ENCODE data around the gene CKB.
"Not testable (repeated sequence)": the region's sequence is repeated elsewhere in the genome, so short reads cannot be mapped to it uniquely, and the experiment has no call there.

The CKB gene

GRCh38 chr14:103516426-103517173 is 6.0 kb downstream of the CKB start:
- no peaks in the 10 kb centered on the region for H3K79me2 ChIP-seq (ENCODE audit: control insufficient read depth, insufficient read depth, low read length, unreplicated experiment)
- H3K4me3 ChIP-seq (ENCODE audit: low read depth, low read length), result no peak overlapping the region
- H3K4me1 ChIP-seq (ENCODE audit: control insufficient read depth, insufficient read depth, low read length, unreplicated experiment), result peaks cover 20% of the 10 kb centered on the region
- H3K27me3 ChIP-seq (ENCODE audit: insufficient read depth, low read length), result peaks cover 3% of the 10 kb centered on the region; the same call in 1 of the 2 replicates
- H3K27ac ChIP-seq (ENCODE audit: low read depth, low read length), result no peak overlapping the region
- no peaks in the 10 kb centered on the region for H3K36me3 ChIP-seq (ENCODE audit: insufficient read depth, low read length)
- no peak overlapping the region for H2AFZ ChIP-seq (ENCODE audit: low read length, unreplicated experiment)

GRCh38 chr14:103514596-103515421 is 7.8 kb downstream of the CKB start:
- peaks cover 12% of the 10 kb centered on the region for H3K4me1 ChIP-seq (ENCODE audit: control insufficient read depth, insufficient read depth, low read length, unreplicated experiment)
- no peaks in the 10 kb centered on the region for H3K79me2 ChIP-seq (ENCODE audit: control insufficient read depth, insufficient read depth, low read length, unreplicated experiment)
- no peak overlapping the region for H3K4me3 ChIP-seq (ENCODE audit: low read depth, low read length)
- H3K27ac ChIP-seq (ENCODE audit: low read depth, low read length), result no peak overlapping the region
- H3K36me3 ChIP-seq (ENCODE audit: insufficient read depth, low read length), result no peaks in the 10 kb centered on the region
- H2AFZ ChIP-seq (ENCODE audit: low read length, unreplicated experiment), result no peak overlapping the region
- H3K27me3 ChIP-seq (ENCODE audit: insufficient read depth, low read length), result no peaks in the 10 kb centered on the region

GRCh38 chr14:103512701-103513611 is 9.7 kb downstream of the CKB start:
- no peaks in the 10 kb centered on the region for H3K27me3 ChIP-seq (ENCODE audit: insufficient read depth, low read length)
- no peaks in the 10 kb centered on the region for H3K4me1 ChIP-seq (ENCODE audit: control insufficient read depth, insufficient read depth, low read length, unreplicated experiment)
- H3K27ac ChIP-seq (ENCODE audit: low read depth, low read length), result no peak overlapping the region
- H3K4me3 ChIP-seq (ENCODE audit: low read depth, low read length), result no peak overlapping the region
- H2AFZ ChIP-seq (ENCODE audit: low read length, unreplicated experiment), result no peak overlapping the region
- H3K36me3 ChIP-seq (ENCODE audit: insufficient read depth, low read length), result no peaks in the 10 kb centered on the region
- no peaks in the 10 kb centered on the region for H3K79me2 ChIP-seq (ENCODE audit: control insufficient read depth, insufficient read depth, low read length, unreplicated experiment)

- not testable (repeated sequence) for H3K36me3 ChIP-seq (ENCODE audit: insufficient read depth, low read length); H3K79me2 ChIP-seq (ENCODE audit: control insufficient read depth, insufficient read depth, low read length, unreplicated experiment); H3K4me1 ChIP-seq (ENCODE audit: control insufficient read depth, insufficient read depth, low read length, unreplicated experiment); H3K4me3 ChIP-seq (ENCODE audit: low read depth, low read length); H2AFZ ChIP-seq (ENCODE audit: low read length, unreplicated experiment); H3K27ac ChIP-seq (ENCODE audit: low read depth, low read length); H3K27me3 ChIP-seq (ENCODE audit: insufficient read depth, low read length)
These were observed 10.4 kb downstream of the CKB start for GRCh38 chr14:103512180-103512579.

GRCh38 chr14:103510724-103511693 is 11.6 kb downstream of the CKB start:
- Histone ChIP-seq H2AFZ (ENCODE audit: low read length, unreplicated experiment) (no peak overlapping the region), H3K4me1 (ENCODE audit: control insufficient read depth, insufficient read depth, low read length, unreplicated experiment) (no peaks in the 10 kb centered on the region), H3K36me3 (ENCODE audit: insufficient read depth, low read length) (peaks cover 3% of the 10 kb centered on the region; the same call in 1 of the 2 replicates), H3K79me2 (ENCODE audit: control insufficient read depth, insufficient read depth, low read length, unreplicated experiment) (no peaks in the 10 kb centered on the region), H3K27ac (ENCODE audit: low read depth, low read length) (no peak overlapping the region), H3K4me3 (ENCODE audit: low read depth, low read length) (no peak overlapping the region), H3K27me3 (ENCODE audit: insufficient read depth, low read length) (no peaks in the 10 kb centered on the region)

- H3K79me2 ChIP-seq (ENCODE audit: control insufficient read depth, insufficient read depth, low read length, unreplicated experiment), result no peaks in the 10 kb centered on the region
- no peak overlapping the region for H3K4me3 ChIP-seq (ENCODE audit: low read depth, low read length)
- no peak overlapping the region for H2AFZ ChIP-seq (ENCODE audit: low read length, unreplicated experiment)
- no peak overlapping the region for H3K27ac ChIP-seq (ENCODE audit: low read depth, low read length)
- H3K27me3 ChIP-seq (ENCODE audit: insufficient read depth, low read length), result no peaks in the 10 kb centered on the region
- no peaks in the 10 kb centered on the region for H3K4me1 ChIP-seq (ENCODE audit: control insufficient read depth, insufficient read depth, low read length, unreplicated experiment)
- peaks cover 7% of the 10 kb centered on the region; the same call in 1 of the 2 replicates for H3K36me3 ChIP-seq (ENCODE audit: insufficient read depth, low read length)
These were observed 12.5 kb downstream of the CKB start for GRCh38 chr14:103509864-103510723.

GRCh38 chr14:103508521-103509329 is 13.9 kb downstream of the CKB start:
- Histone ChIP-seq H3K27ac (ENCODE audit: low read depth, low read length) (no peak overlapping the region), H3K4me3 (ENCODE audit: low read depth, low read length) (no peak overlapping the region), H2AFZ (ENCODE audit: low read length, unreplicated experiment) (no peak overlapping the region), H3K4me1 (ENCODE audit: control insufficient read depth, insufficient read depth, low read length, unreplicated experiment) (no peaks in the 10 kb centered on the region), H3K36me3 (ENCODE audit: insufficient read depth, low read length) (peaks cover 16% of the 10 kb centered on the region; the same call in 1 of the 2 replicates), H3K79me2 (ENCODE audit: control insufficient read depth, insufficient read depth, low read length, unreplicated experiment) (no peaks in the 10 kb centered on the region), H3K27me3 (ENCODE audit: insufficient read depth, low read length) (no peaks in the 10 kb centered on the region)

- peaks cover 25% of the 10 kb centered on the region; the same call in 1 of the 2 replicates for H3K36me3 ChIP-seq (ENCODE audit: insufficient read depth, low read length)
- H3K79me2 ChIP-seq (ENCODE audit: control insufficient read depth, insufficient read depth, low read length, unreplicated experiment), result no peaks in the 10 kb centered on the region
- no peak overlapping the region for H3K4me3 ChIP-seq (ENCODE audit: low read depth, low read length)
- H3K27ac ChIP-seq (ENCODE audit: low read depth, low read length), result no peak overlapping the region
- H3K27me3 ChIP-seq (ENCODE audit: insufficient read depth, low read length), result no peaks in the 10 kb centered on the region
- no peaks in the 10 kb centered on the region for H3K4me1 ChIP-seq (ENCODE audit: control insufficient read depth, insufficient read depth, low read length, unreplicated experiment)
- no peak overlapping the region for H2AFZ ChIP-seq (ENCODE audit: low read length, unreplicated experiment)
These were observed 14.9 kb downstream of the CKB start for GRCh38 chr14:103507751-103508150.
